ENCODE results near the gene ARID3A.

The ARID3A gene

DNA sequence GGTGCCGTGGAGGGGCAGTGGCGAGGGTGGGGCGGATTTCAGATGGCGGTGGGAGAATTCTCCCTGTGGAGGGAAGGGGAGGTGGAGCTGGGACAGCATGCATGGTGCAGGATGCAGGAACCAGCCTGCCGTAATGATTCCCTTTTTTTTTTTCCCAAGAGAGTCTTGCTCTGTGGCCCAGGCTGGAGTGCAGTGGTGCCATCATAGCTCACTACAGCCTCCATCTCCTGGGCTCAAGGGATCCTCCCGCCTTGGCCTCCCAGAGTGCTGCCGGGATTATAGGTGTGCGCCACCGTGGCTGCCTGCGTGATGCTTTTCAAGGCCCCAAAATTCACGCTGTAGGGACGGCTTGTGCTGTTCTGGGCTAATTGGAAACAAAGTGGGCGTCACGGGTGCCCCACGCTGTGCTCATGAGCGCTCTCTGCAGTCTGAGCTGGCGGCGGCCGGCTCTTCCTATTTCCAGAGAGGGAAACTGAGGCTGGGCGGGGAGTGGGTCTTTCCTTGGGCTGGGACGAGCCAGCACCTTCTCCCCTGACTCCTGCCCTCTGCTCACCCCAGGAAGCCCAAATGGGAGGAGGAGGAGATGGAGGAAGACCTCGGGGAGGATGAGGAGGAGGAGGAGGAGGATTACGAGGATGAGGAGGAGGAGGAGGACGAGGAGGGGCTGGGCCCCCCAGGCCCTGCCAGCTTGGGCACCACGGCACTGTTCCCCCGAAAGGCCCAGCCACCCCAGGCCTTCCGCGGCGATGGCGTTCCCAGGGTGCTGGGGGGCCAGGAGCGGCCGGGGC is 6.2 kb downstream of the ARID3A start:
- H3K27ac Mint-ChIP-seq = peak overlapping the region; percentile 61
- peaks cover 5% of the 10 kb centered on the region for H3K27me3 Mint-ChIP-seq (ENCODE audit: low read depth, poor library complexity)
- no peak overlapping the region for H3K4me3 Mint-ChIP-seq
- DNase-seq = no peak
- H3K36me3 Mint-ChIP-seq (ENCODE audit: low read depth) = peaks cover 32% of the 10 kb centered on the region
- TF ChIP-seq, protein P1, sequence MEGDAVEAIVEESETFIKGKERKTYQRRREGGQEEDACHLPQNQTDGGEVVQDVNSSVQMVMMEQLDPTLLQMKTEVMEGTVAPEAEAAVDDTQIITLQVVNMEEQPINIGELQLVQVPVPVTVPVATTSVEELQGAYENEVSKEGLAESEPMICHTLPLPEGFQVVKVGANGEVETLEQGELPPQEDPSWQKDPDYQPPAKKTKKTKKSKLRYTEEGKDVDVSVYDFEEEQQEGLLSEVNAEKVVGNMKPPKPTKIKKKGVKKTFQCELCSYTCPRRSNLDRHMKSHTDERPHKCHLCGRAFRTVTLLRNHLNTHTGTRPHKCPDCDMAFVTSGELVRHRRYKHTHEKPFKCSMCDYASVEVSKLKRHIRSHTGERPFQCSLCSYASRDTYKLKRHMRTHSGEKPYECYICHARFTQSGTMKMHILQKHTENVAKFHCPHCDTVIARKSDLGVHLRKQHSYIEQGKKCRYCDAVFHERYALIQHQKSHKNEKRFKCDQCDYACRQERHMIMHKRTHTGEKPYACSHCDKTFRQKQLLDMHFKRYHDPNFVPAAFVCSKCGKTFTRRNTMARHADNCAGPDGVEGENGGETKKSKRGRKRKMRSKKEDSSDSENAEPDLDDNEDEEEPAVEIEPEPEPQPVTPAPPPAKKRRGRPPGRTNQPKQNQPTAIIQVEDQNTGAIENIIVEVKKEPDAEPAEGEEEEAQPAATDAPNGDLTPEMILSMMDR (IDR thresholded peaks at IDR 0.05) = no peak
- H3K4me1 Mint-ChIP-seq = peaks cover 27% of the 10 kb centered on the region
- no peaks in the 10 kb centered on the region for H3K9me3 Mint-ChIP-seq

DNA sequence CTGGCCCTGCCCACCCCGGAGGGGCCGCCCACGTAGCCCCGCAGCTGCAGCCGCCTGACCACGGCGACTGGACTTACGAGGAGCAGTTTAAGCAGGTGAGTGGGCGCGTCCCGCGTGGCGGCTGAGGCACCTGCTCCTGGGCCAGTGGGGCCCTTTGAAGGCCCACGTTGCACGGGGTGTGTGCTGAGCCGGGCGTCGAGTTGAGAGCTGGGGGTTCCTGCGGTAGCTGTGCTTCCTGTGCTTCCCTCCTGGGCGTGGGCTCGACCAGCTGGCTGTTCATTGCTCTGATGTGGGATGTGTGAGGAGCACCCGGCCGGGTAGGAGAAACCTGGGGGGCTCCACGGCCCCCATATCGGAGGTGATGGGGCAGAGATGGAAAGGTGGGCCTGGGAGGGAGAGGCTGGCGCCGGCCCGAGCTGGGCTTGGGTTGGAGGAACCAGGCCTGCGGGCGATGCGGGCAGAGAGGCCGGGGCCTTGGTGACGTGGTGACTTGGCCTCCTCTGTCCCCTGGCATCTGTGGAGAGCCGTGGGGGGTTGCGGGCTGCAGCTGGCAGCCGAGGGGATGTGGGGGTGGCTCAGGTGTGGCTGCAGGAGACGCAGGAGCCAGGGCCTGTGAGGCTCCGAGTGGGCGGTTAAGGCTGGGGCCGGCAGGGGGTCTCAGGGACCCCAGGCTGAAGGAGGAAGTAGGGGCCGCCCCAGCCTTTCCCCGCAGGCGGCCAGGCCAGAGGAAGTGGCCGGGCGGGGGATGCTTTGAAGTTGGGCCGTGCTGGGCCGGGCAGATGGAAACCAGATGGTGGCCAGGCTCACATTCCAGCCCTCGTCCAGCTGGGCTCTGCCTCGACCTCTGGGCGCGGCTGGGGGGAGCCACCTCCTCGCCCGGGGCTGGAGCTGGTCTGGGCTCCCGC is 7.1 kb downstream of the ARID3A start:
- TF ChIP-seq, protein P1 (IDR thresholded peaks at IDR 0.05) = no peak
- Mint-ChIP-seq H3K36me3 (ENCODE audit: low read depth) (peaks cover 40% of the 10 kb centered on the region), H3K27me3 (ENCODE audit: low read depth, poor library complexity) (peaks cover 5% of the 10 kb centered on the region), H3K4me3 (no peak overlapping the region), H3K9me3 (peaks cover 4% of the 10 kb centered on the region), H3K4me1 (peaks cover 23% of the 10 kb centered on the region), H3K27ac (peak overlapping the region; percentile 64)
- DNase-seq = peak; percentile 83

DNA sequence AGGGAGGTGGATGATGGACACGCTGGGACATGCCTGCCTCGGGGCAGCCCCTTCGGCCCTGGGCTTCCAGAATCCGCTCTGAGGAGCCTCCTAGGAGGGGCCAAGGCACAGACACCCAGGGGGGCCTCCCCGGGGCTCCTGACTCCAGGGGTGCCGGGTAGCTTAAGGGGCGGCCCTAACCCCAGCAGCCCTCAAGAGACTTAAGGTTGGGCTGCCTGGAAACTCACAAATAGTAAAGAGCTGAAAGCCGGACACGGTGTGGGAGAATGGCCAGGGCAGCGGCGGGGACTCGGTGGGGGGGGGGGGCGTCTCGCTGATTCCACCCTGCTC is 7.7 kb downstream of the ARID3A start:
- H3K36me3 Mint-ChIP-seq (ENCODE audit: low read depth) = peaks cover 46% of the 10 kb centered on the region
- H3K4me3 Mint-ChIP-seq = no peak overlapping the region
- peaks cover 4% of the 10 kb centered on the region for H3K9me3 Mint-ChIP-seq
- H3K27me3 Mint-ChIP-seq (ENCODE audit: low read depth, poor library complexity) = peaks cover 5% of the 10 kb centered on the region
- peaks cover 25% of the 10 kb centered on the region for H3K4me1 Mint-ChIP-seq
- DNase-seq = no peak
- TF ChIP-seq, protein P1 (IDR thresholded peaks at IDR 0.05) = no peak
- H3K27ac Mint-ChIP-seq = no peak overlapping the region

DNA sequence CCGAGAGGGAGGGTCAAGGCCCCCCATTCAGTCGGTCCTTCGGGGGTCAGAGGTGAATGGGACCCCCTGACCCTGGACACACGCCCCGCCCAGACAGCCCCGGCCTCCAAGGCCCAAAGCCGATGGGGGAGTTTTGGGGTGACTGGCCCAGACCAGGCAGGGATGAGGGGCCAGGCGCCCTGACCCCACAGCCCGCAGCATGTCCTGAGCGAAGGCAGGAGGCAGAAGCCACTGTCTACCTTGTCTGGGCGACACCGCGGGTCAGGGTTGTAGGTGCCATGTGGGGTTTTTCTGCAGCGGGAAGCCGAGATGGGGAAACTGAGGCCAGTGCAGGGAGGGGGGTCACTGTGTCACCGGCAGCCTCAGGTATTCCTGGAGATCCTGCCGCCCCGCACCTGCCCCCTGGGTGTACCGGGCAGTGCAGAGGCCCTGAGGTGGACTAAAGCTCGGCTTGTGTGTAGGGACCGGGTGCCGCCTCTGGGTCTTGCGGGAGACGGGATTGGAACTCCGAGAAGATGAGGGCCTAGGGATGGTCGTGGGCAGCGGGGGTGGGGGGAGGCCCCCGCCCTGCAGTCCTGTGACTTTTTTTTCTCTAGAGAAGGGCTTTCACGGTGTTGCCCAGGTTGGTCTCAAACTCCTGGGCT is 8.5 kb downstream of the ARID3A start:
- no peak overlapping the region for H3K27ac Mint-ChIP-seq
- H3K4me3 Mint-ChIP-seq = no peak overlapping the region
- H3K9me3 Mint-ChIP-seq = peaks cover 4% of the 10 kb centered on the region
- H3K36me3 Mint-ChIP-seq (ENCODE audit: low read depth) = peaks cover 54% of the 10 kb centered on the region
- TF ChIP-seq, protein P1 (IDR thresholded peaks at IDR 0.05) = no peak
- H3K27me3 Mint-ChIP-seq (ENCODE audit: low read depth, poor library complexity) = peaks cover 5% of the 10 kb centered on the region
- H3K4me1 Mint-ChIP-seq = peaks cover 24% of the 10 kb centered on the region
- DNase-seq = no peak

DNA sequence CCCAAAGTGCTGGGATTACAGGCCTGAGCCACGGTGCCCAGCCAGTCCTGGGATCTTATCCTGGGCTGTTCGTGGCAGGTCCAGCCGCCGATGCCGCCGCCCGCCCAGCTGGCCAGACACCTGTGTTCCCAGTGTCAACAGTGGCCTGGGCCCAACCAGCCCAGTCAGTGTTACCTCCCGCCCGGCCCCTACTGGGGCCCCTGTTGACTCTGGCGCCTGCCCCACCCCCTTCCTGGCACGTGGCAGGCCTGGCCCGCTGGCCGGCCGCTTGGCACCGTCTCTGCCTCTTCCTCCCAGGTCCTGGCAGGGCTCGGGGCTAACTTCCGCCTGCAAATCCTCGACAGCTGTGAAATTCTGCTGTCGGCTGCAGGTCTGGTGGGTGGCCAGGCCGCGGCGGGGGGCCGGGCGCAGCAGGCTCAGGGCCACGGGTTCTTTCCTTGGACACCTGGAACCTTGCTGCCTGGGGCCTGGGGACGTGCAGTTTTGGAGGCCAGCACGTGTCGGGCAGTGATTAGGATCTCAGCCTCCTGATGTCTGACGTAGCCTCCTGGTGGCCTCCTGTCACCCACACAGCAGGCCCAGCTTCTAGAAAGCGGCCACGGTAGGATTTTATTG is 9.1 kb downstream of the ARID3A start:
- H3K27ac Mint-ChIP-seq = no peak overlapping the region

More for the DNA sequence above, 9.1 kb downstream of the ARID3A start:
- peaks cover 57% of the 10 kb centered on the region for H3K36me3 Mint-ChIP-seq (ENCODE audit: low read depth)
- peaks cover 4% of the 10 kb centered on the region for H3K9me3 Mint-ChIP-seq
- peaks cover 3% of the 10 kb centered on the region for H3K27me3 Mint-ChIP-seq (ENCODE audit: low read depth, poor library complexity)
- no peak for DNase-seq
- TF ChIP-seq, protein P1 (IDR thresholded peaks at IDR 0.05) = no peak
- H3K4me1 Mint-ChIP-seq = peaks cover 30% of the 10 kb centered on the region
- H3K4me3 Mint-ChIP-seq = no peak overlapping the region
